OCI-LY7 (cell line): Measurements from ENCODE around the gene TTC32. TPM values are rescaled to one million over a fixed set of nuclear protein-coding genes. Genes with fewer than 3 reads are reported as not detected.

Experiments
- BruUV-seq: library from RNA; stranded (reverse); fragments of 400-500 nt; replicated peaks from 2 replicates; lab custom pipeline; 2021; lab: Mats Ljungman, UMichigan
- CTCF ChIA-PET: fragments of 300-600 bp; sonication (Branson Sonifier 250); formaldehyde crosslinking; loops from one replicate; lab custom pipeline; 2022; ENCODE audit warnings: antibody characterized with exemption; ENCODE audit not compliant: unreplicated experiment; lab: Charles Lee
- POLR2A ChIA-PET: fragments of 300-600 bp; sonication (Branson Sonifier 250); formaldehyde crosslinking; loops from one replicate; lab custom pipeline; 2022; ENCODE audit warnings: antibody characterized with exemption; lab: Charles Lee
- DNase-seq: peaks from one replicate; pipeline ENCODE4 v3.0.0-alpha.2; 2015; ENCODE audit warnings: low spot score
- H2AFZ ChIP-seq: fragments of 200-600 bp; sonication (generic), shearing (Covaris generic); 2 replicates; pipeline ENCODE4 v1.6.1; 2014; ENCODE audit warnings: mild to moderate bottlenecking, antibody characterized with exemption, low read length, moderate library complexity
- H3K27ac ChIP-seq: fragments of 200-600 bp; sonication (generic); 2 replicates; pipeline ENCODE4 v1.5.1; 2014; ENCODE audit warnings: mixed run types, low read depth, mild to moderate bottlenecking, moderate library complexity, low read length, inconsistent platforms; ENCODE audit not compliant: poor library complexity, severe bottlenecking
- H3K36me3 ChIP-seq: fragments of 200-600 bp; sonication (generic); 2 replicates; pipeline ENCODE4 v1.6.1; 2014; ENCODE audit warnings: mild to moderate bottlenecking, antibody characterized with exemption, low read length, moderate library complexity, mixed read lengths; ENCODE audit not compliant: insufficient read depth
- H3K4me1 ChIP-seq: fragments of 200-600 bp; sonication (generic); 2 replicates; pipeline ENCODE4 v1.5.1; 2014; ENCODE audit warnings: mild to moderate bottlenecking, low read length; ENCODE audit not compliant: insufficient read depth, poor library complexity, severe bottlenecking
- H3K4me2 ChIP-seq: fragments of 200-600 bp; sonication (generic); 2 replicates; pipeline ENCODE4 v1.6.1; 2014; ENCODE audit warnings: mild to moderate bottlenecking, low read length
- H3K4me3 ChIP-seq: fragments of 200-600 bp; sonication (generic); 2 replicates; pipeline ENCODE4 v1.5.1; 2014; ENCODE audit warnings: mild to moderate bottlenecking, low read depth, low read length; ENCODE audit not compliant: poor library complexity, severe bottlenecking
- H3K79me2 ChIP-seq: fragments of 200-600 bp; sonication (generic); 2 replicates; pipeline ENCODE4 v1.6.1; 2016; ENCODE audit warnings: low read depth, mild to moderate bottlenecking, low read length, moderate library complexity, mixed read lengths; ENCODE audit not compliant: insufficient read depth
- H3K9me2 ChIP-seq: fragments of 200-600 bp; sonication (generic); 2 replicates; pipeline ENCODE4 v1.6.1; 2016; ENCODE audit warnings: mild to moderate bottlenecking, low read length, mixed read lengths; ENCODE audit not compliant: insufficient read depth
- H3K9me3 ChIP-seq: fragments of 200-600 bp; sonication (generic); 2 replicates; pipeline ENCODE4 v1.6.1; 2014; ENCODE audit warnings: mild to moderate bottlenecking, mixed run types, low read length, mixed read lengths
- H4K20me1 ChIP-seq: fragments of 200-600 bp; sonication (generic); 2 replicates; pipeline ENCODE4 v1.6.1; 2014; ENCODE audit warnings: mild to moderate bottlenecking, antibody characterized with exemption, low read length, moderate library complexity, mixed read lengths; ENCODE audit not compliant: insufficient read depth
- CTCF ChIP-seq: fragments of 200-600 bp; sonication (generic); conservative IDR thresholded peaks from 2 replicates; pipeline ENCODE4 v1.5.1; 2014; ENCODE audit warnings: mild to moderate bottlenecking, antibody characterized with exemption, low read length, moderate library complexity, mixed read lengths
- EZH2phosphoT487 ChIP-seq: fragments of 200-600 bp; sonication (generic); IDR thresholded peaks from 2 replicates; pipeline ENCODE4 v1.6.1; 2018; ENCODE audit warnings: low read depth, borderline replicate concordance, mild to moderate bottlenecking, mixed run types, antibody characterized with exemption, low read length, moderate library complexity, mixed read lengths
- intact Hi-C: fragments of 100-400 bp; cut with micrococcal nuclease; formaldehyde crosslinking; loops from one replicate; pipeline ENCODE4 v1.10.0; 2022; ENCODE audit not compliant: unreplicated experiment
- total RNA-seq, 2 experiments: library from RNA; depleted of rRNA in 1 of 2; stranded (reverse); fragments of >200 nt in 1 of 2; shearing (Covaris generic) in 1 of 2; gene quantifications; 2 replicates each; pipeline ENCODE4 v1.2.3, GENCODE V29; 2014 to 2022

TTC32 gene
- total RNA-seq, 2 experiments from 2014 or later, result 21.1 to 26.3 TPM

GRCh38 chr2:19882286-19882685, 19.5 kb downstream of the TTC32 start:
- no peaks in the 10 kb centered on the region for H3K9me3 ChIP-seq
- no peaks in the 10 kb centered on the region for H4K20me1 ChIP-seq
- no peak for DNase-seq
- no peaks in the 10 kb centered on the region for H3K79me2 ChIP-seq
- BruUV-seq, result no TSS peak
- no peaks in the 10 kb centered on the region for H3K36me3 ChIP-seq
- no peak overlapping the region for H2AFZ ChIP-seq
- no peak overlapping the region for H3K4me3 ChIP-seq
- TF ChIP-seq CTCF, result no peak
- intact Hi-C loops, result no loop called here
- H3K9me2 ChIP-seq, result no peaks in the 10 kb centered on the region
- H3K4me1 ChIP-seq, result no peaks in the 10 kb centered on the region
- ChIA-PET POLR2A (no interaction called here), CTCF (no interaction called here)
- H3K4me2 ChIP-seq, result no peak overlapping the region
- H3K27ac ChIP-seq, result no peak overlapping the region

GRCh38 chr2:19881908-19882265, 19.9 kb downstream of the TTC32 start:
- CTCF ChIA-PET, result no interaction called here
- no peak overlapping the region for H2AFZ ChIP-seq

More at GRCh38 chr2:19881908-19882265, 19.9 kb downstream of the TTC32 start:
- H3K9me3 ChIP-seq, result no peaks in the 10 kb centered on the region
- H3K79me2 ChIP-seq, result no peaks in the 10 kb centered on the region
- no peaks in the 10 kb centered on the region for H3K36me3 ChIP-seq
- no peaks in the 10 kb centered on the region for H3K4me1 ChIP-seq
- no peak for DNase-seq
- POLR2A ChIA-PET, result no interaction called here
- no peak overlapping the region for H3K4me2 ChIP-seq
- H3K27ac ChIP-seq, result no peak overlapping the region
- no peak overlapping the region for H3K4me3 ChIP-seq
- H3K9me2 ChIP-seq, result no peaks in the 10 kb centered on the region
- no peaks in the 10 kb centered on the region for H4K20me1 ChIP-seq
- TF ChIP-seq EZH2phosphoT487, result no peak
- no peak for TF ChIP-seq CTCF
- intact Hi-C loops, result no loop called here
- no TSS peak for BruUV-seq
